GM23338 (cell line): ENCODE data around the gene LRRIQ3. TPM values are rescaled to one million over a fixed set of nuclear protein-coding genes. Genes with fewer than 3 reads are reported as not detected.

Experiments used
- ATAC-seq: fragments of 200-7000 bp; cut with Tn5 transposase; 3 replicates; pipeline ENCODE4 v1.9.1; 2020
- DNase-seq: peaks from one replicate; pipeline ENCODE4 v3.0.0-alpha.2; 2015; ENCODE audit warnings: low spot score
- H2AFZ ChIP-seq: fragments of 200-600 bp; sonication (generic); 2 replicates; pipeline ENCODE4 v1.8.0; 2016; ENCODE audit warnings: antibody characterized with exemption, mild to moderate bottlenecking, moderate library complexity
- H3F3A ChIP-seq: fragments of 200-600 bp; sonication (generic); replicated peaks from 2 replicates; pipeline ENCODE4 v1.8.0; 2017; ENCODE audit warnings: antibody characterized with exemption, mixed run types, low read depth
- H3K27ac ChIP-seq: fragments of 200-600 bp; sonication (generic); 2 replicates; pipeline ENCODE4 v1.6.1; 2016; ENCODE audit warnings: low read depth
- H3K27me3 ChIP-seq: fragments of 200-600 bp; sonication (generic); 2 replicates; pipeline ENCODE4 v1.8.0; 2016; ENCODE audit warnings: mild to moderate bottlenecking, mixed run types, moderate library complexity; ENCODE audit not compliant: insufficient read depth
- H3K36me3 ChIP-seq: fragments of 200-600 bp; sonication (generic); 2 replicates; pipeline ENCODE4 v1.8.0; 2016; ENCODE audit warnings: mild to moderate bottlenecking; ENCODE audit not compliant: insufficient read depth
- H3K4me1 ChIP-seq: fragments of 200-600 bp; sonication (generic); 2 replicates; pipeline ENCODE4 v1.8.0; 2016; ENCODE audit warnings: mild to moderate bottlenecking, moderate library complexity; ENCODE audit not compliant: insufficient read depth
- H3K4me2 ChIP-seq: fragments of 200-600 bp; sonication (generic); 2 replicates; pipeline ENCODE4 v1.7.1; 2017; ENCODE audit warnings: mixed run types
- H3K4me3 ChIP-seq: fragments of 200-600 bp; sonication (generic); 2 replicates; pipeline ENCODE4 v1.6.1; 2016; ENCODE audit warnings: mixed run types
- H3K79me2 ChIP-seq: fragments of 200-600 bp; sonication (generic); replicated peaks from 2 replicates; pipeline ENCODE4 v1.8.0; 2017; ENCODE audit warnings: mild to moderate bottlenecking; ENCODE audit not compliant: insufficient read depth
- H3K9me2 ChIP-seq: fragments of 200-600 bp; sonication (generic); 2 replicates; pipeline ENCODE4 v1.8.0; 2017; ENCODE audit not compliant: insufficient read depth
- H4K20me1 ChIP-seq: fragments of 200-600 bp; sonication (generic); replicated peaks from 2 replicates; pipeline ENCODE4 v1.8.0; 2017; ENCODE audit warnings: mild to moderate bottlenecking; ENCODE audit not compliant: insufficient read depth
- H3K27ac Mint-ChIP-seq: 2 replicates; pipeline ENCODE4 v1.8.0; 2020; ENCODE audit warnings: inconsistent platforms, mild to moderate bottlenecking, moderate library complexity, mixed read lengths
- H3K27me3 Mint-ChIP-seq: 3 replicates; pipeline ENCODE4 v1.8.0; 2022; ENCODE audit warnings: low read depth, mild to moderate bottlenecking, moderate library complexity, mixed read lengths, inconsistent platforms; ENCODE audit not compliant: insufficient read depth, poor library complexity
- H3K36me3 Mint-ChIP-seq: 3 replicates; pipeline ENCODE4 v1.8.0; 2021; ENCODE audit warnings: low read depth, mild to moderate bottlenecking, inconsistent platforms, moderate library complexity, mixed read lengths
- H3K4me1 Mint-ChIP-seq: 3 replicates; pipeline ENCODE4 v1.8.0; 2020; ENCODE audit warnings: mild to moderate bottlenecking, inconsistent platforms, mixed read lengths
- H3K4me3 Mint-ChIP-seq: 3 replicates; pipeline ENCODE4 v1.8.0; 2021; ENCODE audit warnings: moderate library complexity, mild to moderate bottlenecking, inconsistent platforms, mixed read lengths
- H3K9me3 Mint-ChIP-seq: 3 replicates; pipeline ENCODE4 v1.8.0; 2020; ENCODE audit warnings: moderate library complexity, mild to moderate bottlenecking, inconsistent platforms, mixed read lengths
- CREB1 ChIP-seq: fragments of 250-450 bp; sonication (Bioruptor Pico); IDR thresholded peaks from 2 replicates; pipeline ENCODE4 v1.5.0; 2020; ENCODE audit warnings: low read depth, mild to moderate bottlenecking, moderate library complexity
- CTCF ChIP-seq, 2 experiments: fragments of 200-600 bp in 1 of 2; sonication (generic) in 1 of 2; conservative IDR thresholded peaks; 2 replicates each; pipeline versions ENCODE4 v1.5.1 to v1.6.1; 2016 to 2017; ENCODE audit warnings: antibody characterized with exemption in 2 of 2, low read depth in 2 of 2, mild to moderate bottlenecking in 2 of 2, moderate library complexity in 1 of 2
- EZH2 ChIP-seq: fragments of 200-600 bp; sonication (generic); IDR thresholded peaks from one replicate; pipeline ENCODE4 v1.8.0; 2017; ENCODE audit warnings: antibody characterized with exemption, mild to moderate bottlenecking, low read depth; ENCODE audit not compliant: unreplicated experiment
- EZH2phosphoT487 ChIP-seq: fragments of 200-600 bp; sonication (generic); IDR thresholded peaks from one replicate; pipeline ENCODE4 v1.8.1; 2018; ENCODE audit warnings: antibody characterized with exemption; ENCODE audit not compliant: unreplicated experiment
- JUNB ChIP-seq: IDR thresholded peaks from one replicate; pipeline ENCODE4 v1.6.1; 2016; ENCODE audit warnings: antibody characterized with exemption; ENCODE audit not compliant: unreplicated experiment
- NANOG ChIP-seq: IDR thresholded peaks from 2 replicates; pipeline ENCODE4 v1.6.1; 2016; ENCODE audit warnings: antibody characterized with exemption, borderline replicate concordance
- POLR2AphosphoS5 ChIP-seq: IDR thresholded peaks from 2 replicates; pipeline ENCODE4 v1.6.1; 2016; ENCODE audit warnings: antibody characterized with exemption, low read depth
- STAT1 ChIP-seq: IDR thresholded peaks from one replicate; pipeline ENCODE4 v1.6.1; 2016; ENCODE audit warnings: antibody characterized with exemption; ENCODE audit not compliant: unreplicated experiment
- ZNF114 ChIP-seq: fragments of 250-450 bp; sonication (Bioruptor Pico); IDR thresholded peaks from 2 replicates; pipeline ENCODE4 v1.5.0; 2020; ENCODE audit warnings: mild to moderate bottlenecking, moderate library complexity
- ZNF331 ChIP-seq: fragments of 250-450 bp; sonication (Bioruptor Pico); IDR thresholded peaks from 2 replicates; pipeline ENCODE4 v1.5.0; 2020; ENCODE audit warnings: low read depth, mild to moderate bottlenecking, moderate library complexity
- polyA plus RNA-seq: library from polyadenylated mRNA; unstranded; fragments of >200 nt; fragmentation: Nextera tagmentation; extraction: Ambion mirVana; gene quantifications from 2 replicates; pipeline ENCODE4 v1.2.1, GENCODE V29; 2016
- total RNA-seq: library from RNA; depleted of rRNA; stranded (reverse); fragments of >200 nt; shearing (Covaris generic); gene quantifications from 2 replicates; pipeline ENCODE4 v1.2.3, GENCODE V29; 2014
- TF ChIP-seq, protein P1 (sequence below): fragments of 250-450 bp; sonication (Bioruptor Pico); IDR thresholded peaks from 2 replicates; pipeline ENCODE4 v1.5.0; 2020; ENCODE audit warnings: mild to moderate bottlenecking, moderate library complexity
- TF ChIP-seq, protein P2 (sequence below): IDR thresholded peaks from 2 replicates; pipeline ENCODE4 v1.6.1; 2016; ENCODE audit warnings: antibody characterized with exemption
- TF ChIP-seq, protein P3 (sequence below): IDR thresholded peaks from one replicate; pipeline ENCODE4 v1.6.1; 2018; ENCODE audit warnings: antibody characterized with exemption; ENCODE audit not compliant: unreplicated experiment

Gene LRRIQ3
- total and polyA plus RNA-seq, 2 experiments from 2014 or later: 0.21 to 0.36 TPM

DNA sequence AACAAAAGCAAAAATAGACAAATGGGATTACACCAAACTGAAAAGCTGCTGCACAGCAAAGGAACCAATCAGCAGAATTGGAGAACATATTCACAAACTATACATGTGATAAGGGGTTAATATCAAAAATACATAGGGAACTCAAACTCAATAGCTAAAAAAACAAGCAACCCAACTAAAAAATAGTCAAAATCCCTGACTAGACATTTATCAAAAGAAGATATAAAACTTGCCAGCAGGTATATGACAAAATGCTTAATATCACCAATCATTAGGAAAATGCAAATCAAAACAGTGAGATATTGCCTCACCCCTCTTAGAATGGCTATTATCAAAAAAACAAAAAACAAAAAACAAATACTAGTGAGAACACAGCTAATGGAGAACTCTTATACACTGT is 140.3 kb downstream of the LRRIQ3 start:
- Mint-ChIP-seq H3K36me3 (no peaks in the 10 kb centered on the region; the same call in 2 of the 3 replicates), H3K9me3 (no peaks in the 10 kb centered on the region), H3K4me3 (no peak overlapping the region), H3K27me3 (peaks cover 1% of the 10 kb centered on the region), H3K27ac (no peak overlapping the region), H3K4me1 (peaks cover 3% of the 10 kb centered on the region; the same call in 1 of the 3 replicates)
- H3F3A ChIP-seq: no peaks in the 10 kb centered on the region
- no peaks in the 10 kb centered on the region for H3K27me3 ChIP-seq
- H3K4me2 ChIP-seq: no peak overlapping the region
- H2AFZ ChIP-seq: no peak overlapping the region
- H3K4me3 ChIP-seq: no peak overlapping the region
- no peaks in the 10 kb centered on the region for H3K79me2 ChIP-seq
- no peaks in the 10 kb centered on the region for H4K20me1 ChIP-seq
- no peaks in the 10 kb centered on the region for H3K9me2 ChIP-seq
- no peak for DNase-seq
- no peaks in the 10 kb centered on the region for H3K36me3 ChIP-seq
- no peaks in the 10 kb centered on the region for H3K4me1 ChIP-seq
- TF ChIP-seq CTCF (conservative IDR thresholded peaks at IDR 0.05; ENCODE audit: low read depth in 2 of 2) (no peak), CREB1 (CRISPR knock-in tag) (no peak), EZH2 (no peak), EZH2phosphoT487 (no peak), ZNF114 (CRISPR knock-in tag) (no peak), ZNF331 (CRISPR knock-in tag) (no peak), JUNB (no peak), STAT1 (no peak), POLR2AphosphoS5 (no peak), NANOG (no peak)
- TF ChIP-seq, protein P1, sequence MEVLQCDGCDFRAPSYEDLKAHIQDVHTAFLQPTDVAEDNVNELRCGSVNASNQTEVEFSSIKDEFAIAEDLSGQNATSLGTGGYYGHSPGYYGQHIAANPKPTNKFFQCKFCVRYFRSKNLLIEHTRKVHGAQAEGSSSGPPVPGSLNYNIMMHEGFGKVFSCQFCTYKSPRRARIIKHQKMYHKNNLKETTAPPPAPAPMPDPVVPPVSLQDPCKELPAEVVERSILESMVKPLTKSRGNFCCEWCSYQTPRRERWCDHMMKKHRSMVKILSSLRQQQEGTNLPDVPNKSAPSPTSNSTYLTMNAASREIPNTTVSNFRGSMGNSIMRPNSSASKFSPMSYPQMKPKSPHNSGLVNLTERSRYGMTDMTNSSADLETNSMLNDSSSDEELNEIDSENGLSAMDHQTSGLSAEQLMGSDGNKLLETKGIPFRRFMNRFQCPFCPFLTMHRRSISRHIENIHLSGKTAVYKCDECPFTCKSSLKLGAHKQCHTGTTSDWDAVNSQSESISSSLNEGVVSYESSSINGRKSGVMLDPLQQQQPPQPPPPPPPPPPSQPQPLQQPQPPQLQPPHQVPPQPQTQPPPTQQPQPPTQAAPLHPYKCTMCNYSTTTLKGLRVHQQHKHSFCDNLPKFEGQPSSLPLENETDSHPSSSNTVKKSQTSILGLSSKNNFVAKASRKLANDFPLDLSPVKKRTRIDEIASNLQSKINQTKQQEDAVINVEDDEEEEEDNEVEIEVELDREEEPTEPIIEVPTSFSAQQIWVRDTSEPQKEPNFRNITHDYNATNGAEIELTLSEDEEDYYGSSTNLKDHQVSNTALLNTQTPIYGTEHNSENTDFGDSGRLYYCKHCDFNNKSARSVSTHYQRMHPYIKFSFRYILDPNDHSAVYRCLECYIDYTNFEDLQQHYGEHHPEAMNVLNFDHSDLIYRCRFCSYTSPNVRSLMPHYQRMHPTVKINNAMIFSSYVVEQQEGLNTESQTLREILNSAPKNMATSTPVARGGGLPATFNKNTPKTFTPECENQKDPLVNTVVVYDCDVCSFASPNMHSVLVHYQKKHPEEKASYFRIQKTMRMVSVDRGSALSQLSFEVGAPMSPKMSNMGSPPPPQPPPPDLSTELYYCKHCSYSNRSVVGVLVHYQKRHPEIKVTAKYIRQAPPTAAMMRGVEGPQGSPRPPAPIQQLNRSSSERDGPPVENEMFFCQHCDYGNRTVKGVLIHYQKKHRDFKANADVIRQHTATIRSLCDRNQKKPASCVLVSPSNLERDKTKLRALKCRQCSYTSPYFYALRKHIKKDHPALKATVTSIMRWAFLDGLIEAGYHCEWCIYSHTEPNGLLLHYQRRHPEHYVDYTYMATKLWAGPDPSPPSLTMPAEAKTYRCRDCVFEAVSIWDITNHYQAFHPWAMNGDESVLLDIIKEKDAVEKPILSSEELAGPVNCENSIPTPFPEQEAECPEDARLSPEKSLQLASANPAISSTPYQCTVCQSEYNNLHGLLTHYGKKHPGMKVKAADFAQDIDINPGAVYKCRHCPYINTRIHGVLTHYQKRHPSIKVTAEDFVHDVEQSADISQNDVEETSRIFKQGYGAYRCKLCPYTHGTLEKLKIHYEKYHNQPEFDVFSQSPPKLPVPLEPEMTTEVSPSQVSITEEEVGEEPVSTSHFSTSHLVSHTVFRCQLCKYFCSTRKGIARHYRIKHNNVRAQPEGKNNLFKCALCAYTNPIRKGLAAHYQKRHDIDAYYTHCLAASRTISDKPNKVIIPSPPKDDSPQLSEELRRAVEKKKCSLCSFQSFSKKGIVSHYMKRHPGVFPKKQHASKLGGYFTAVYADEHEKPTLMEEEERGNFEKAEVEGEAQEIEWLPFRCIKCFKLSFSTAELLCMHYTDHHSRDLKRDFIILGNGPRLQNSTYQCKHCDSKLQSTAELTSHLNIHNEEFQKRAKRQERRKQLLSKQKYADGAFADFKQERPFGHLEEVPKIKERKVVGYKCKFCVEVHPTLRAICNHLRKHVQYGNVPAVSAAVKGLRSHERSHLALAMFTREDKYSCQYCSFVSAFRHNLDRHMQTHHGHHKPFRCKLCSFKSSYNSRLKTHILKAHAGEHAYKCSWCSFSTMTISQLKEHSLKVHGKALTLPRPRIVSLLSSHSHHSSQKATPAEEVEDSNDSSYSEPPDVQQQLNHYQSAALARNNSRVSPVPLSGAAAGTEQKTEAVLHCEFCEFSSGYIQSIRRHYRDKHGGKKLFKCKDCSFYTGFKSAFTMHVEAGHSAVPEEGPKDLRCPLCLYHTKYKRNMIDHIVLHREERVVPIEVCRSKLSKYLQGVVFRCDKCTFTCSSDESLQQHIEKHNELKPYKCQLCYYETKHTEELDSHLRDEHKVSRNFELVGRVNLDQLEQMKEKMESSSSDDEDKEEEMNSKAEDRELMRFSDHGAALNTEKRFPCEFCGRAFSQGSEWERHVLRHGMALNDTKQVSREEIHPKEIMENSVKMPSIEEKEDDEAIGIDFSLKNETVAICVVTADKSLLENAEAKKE: no peak
- TF ChIP-seq, protein P2, sequence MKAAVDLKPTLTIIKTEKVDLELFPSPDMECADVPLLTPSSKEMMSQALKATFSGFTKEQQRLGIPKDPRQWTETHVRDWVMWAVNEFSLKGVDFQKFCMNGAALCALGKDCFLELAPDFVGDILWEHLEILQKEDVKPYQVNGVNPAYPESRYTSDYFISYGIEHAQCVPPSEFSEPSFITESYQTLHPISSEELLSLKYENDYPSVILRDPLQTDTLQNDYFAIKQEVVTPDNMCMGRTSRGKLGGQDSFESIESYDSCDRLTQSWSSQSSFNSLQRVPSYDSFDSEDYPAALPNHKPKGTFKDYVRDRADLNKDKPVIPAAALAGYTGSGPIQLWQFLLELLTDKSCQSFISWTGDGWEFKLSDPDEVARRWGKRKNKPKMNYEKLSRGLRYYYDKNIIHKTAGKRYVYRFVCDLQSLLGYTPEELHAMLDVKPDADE: no peak
- TF ChIP-seq, protein P3, sequence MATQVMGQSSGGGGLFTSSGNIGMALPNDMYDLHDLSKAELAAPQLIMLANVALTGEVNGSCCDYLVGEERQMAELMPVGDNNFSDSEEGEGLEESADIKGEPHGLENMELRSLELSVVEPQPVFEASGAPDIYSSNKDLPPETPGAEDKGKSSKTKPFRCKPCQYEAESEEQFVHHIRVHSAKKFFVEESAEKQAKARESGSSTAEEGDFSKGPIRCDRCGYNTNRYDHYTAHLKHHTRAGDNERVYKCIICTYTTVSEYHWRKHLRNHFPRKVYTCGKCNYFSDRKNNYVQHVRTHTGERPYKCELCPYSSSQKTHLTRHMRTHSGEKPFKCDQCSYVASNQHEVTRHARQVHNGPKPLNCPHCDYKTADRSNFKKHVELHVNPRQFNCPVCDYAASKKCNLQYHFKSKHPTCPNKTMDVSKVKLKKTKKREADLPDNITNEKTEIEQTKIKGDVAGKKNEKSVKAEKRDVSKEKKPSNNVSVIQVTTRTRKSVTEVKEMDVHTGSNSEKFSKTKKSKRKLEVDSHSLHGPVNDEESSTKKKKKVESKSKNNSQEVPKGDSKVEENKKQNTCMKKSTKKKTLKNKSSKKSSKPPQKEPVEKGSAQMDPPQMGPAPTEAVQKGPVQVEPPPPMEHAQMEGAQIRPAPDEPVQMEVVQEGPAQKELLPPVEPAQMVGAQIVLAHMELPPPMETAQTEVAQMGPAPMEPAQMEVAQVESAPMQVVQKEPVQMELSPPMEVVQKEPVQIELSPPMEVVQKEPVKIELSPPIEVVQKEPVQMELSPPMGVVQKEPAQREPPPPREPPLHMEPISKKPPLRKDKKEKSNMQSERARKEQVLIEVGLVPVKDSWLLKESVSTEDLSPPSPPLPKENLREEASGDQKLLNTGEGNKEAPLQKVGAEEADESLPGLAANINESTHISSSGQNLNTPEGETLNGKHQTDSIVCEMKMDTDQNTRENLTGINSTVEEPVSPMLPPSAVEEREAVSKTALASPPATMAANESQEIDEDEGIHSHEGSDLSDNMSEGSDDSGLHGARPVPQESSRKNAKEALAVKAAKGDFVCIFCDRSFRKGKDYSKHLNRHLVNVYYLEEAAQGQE: no peak
- H3K27ac ChIP-seq: no peak overlapping the region
- ATAC-seq: no peak
